Parathyroid adenoma (tissue), 2 donors: ENCODE results near the gene SUPT3H.

Experiments
- H2AFZ ChIP-seq: fragments of 300-600 bp; sonication (generic); one replicate; pipeline ENCODE4 v1.7.0; 2017; ENCODE audit warnings: antibody characterized with exemption, mild to moderate bottlenecking
- H3K27ac ChIP-seq: fragments of 300-600 bp; sonication (generic); one replicate; pipeline ENCODE4 v1.7.0; 2017
- H3K27me3 ChIP-seq: fragments of 300-600 bp; sonication (generic); one replicate; pipeline ENCODE4 v1.7.0; 2017; ENCODE audit warnings: low read length; ENCODE audit not compliant: control insufficient read depth, insufficient read depth
- H3K36me3 ChIP-seq: fragments of 300-600 bp; sonication (generic); one replicate; pipeline ENCODE4 v1.7.0; 2017; ENCODE audit warnings: low read length; ENCODE audit not compliant: control insufficient read depth, insufficient read depth
- H3K4me1 ChIP-seq: fragments of 300-600 bp; sonication (generic); one replicate; pipeline ENCODE4 v1.7.0; 2017; ENCODE audit warnings: control low read depth
- H3K4me2 ChIP-seq: fragments of 300-600 bp; sonication (generic); one replicate; pipeline ENCODE4 v1.7.0; 2017; ENCODE audit warnings: low read length
- H3K4me3 ChIP-seq: fragments of 300-600 bp; sonication (generic); one replicate; pipeline ENCODE4 v1.7.0; 2017; ENCODE audit warnings: low read depth, low read length
- H3K79me2 ChIP-seq: fragments of 300-600 bp; sonication (generic); one replicate; pipeline ENCODE4 v1.7.0; 2017; ENCODE audit warnings: control low read depth
- H3K9ac ChIP-seq: fragments of 300-600 bp; sonication (generic); one replicate; pipeline ENCODE4 v1.7.0; 2017; ENCODE audit warnings: mild to moderate bottlenecking
- H3K9me3 ChIP-seq: fragments of 300-600 bp; sonication (generic); one replicate; pipeline ENCODE4 v1.7.0; 2017; ENCODE audit warnings: low read length; ENCODE audit not compliant: control insufficient read depth
- TF ChIP-seq, protein P1 (sequence below): fragments of 300-600 bp; sonication (generic); IDR thresholded peaks from one replicate; pipeline ENCODE4 v1.7.0; 2017; ENCODE audit warnings: antibody characterized with exemption, mild to moderate bottlenecking
- donor health status: primary hyperparathyroidism.

The SUPT3H gene

DNA sequence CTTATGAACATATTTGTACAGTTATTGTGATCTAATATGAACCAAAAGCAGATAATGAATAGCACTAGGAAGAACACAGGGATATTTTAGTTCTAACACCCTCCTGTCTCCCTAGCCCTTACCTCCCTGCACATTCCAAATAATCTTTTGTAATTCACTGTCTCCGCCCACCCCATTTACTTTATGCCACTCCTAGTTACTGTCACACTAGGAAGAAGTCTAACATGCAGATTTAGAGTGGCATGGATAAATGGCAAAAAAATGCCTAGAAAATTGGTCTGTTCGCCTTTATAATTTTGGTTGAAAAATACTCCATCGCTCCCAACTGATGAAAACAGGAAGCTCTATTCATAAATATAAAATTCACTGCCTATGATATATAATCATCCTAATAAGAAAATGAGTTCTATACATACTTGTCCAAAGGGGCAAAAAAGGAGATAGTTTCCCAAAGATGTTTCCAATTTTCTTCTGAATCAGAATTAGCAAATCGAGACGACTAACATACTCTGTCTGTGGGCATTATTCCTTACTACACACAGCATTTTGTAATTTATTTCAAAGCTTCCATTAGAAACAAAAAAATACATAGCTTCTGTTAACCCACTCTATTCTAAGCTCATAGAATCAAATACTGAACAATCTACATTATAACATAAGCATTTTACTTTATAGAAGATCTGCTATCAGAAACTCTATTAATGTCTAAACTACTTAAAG lies 50.9 kb downstream of the SUPT3H start:
- no peaks in the 10 kb centered on the region for H3K36me3 ChIP-seq

GRCh38 chr6:45323656-45324224 lies 54.0 kb downstream of the SUPT3H start:
- H3K27me3 ChIP-seq = no peaks in the 10 kb centered on the region
- no peaks in the 10 kb centered on the region for H3K79me2 ChIP-seq
- no peaks in the 10 kb centered on the region for H3K9me3 ChIP-seq

More for the DNA sequence above, 50.9 kb downstream of the SUPT3H start:
- H3K4me1 ChIP-seq = no peaks in the 10 kb centered on the region
- H3K4me3 ChIP-seq = no peak overlapping the region
- H3K79me2 ChIP-seq = no peaks in the 10 kb centered on the region
- no peaks in the 10 kb centered on the region for H3K27me3 ChIP-seq
- no peak overlapping the region for H2AFZ ChIP-seq
- no peak overlapping the region for H3K9ac ChIP-seq
- H3K4me2 ChIP-seq = no peak overlapping the region
- no peak overlapping the region for H3K27ac ChIP-seq
- H3K9me3 ChIP-seq = no peaks in the 10 kb centered on the region
- TF ChIP-seq, protein P1, sequence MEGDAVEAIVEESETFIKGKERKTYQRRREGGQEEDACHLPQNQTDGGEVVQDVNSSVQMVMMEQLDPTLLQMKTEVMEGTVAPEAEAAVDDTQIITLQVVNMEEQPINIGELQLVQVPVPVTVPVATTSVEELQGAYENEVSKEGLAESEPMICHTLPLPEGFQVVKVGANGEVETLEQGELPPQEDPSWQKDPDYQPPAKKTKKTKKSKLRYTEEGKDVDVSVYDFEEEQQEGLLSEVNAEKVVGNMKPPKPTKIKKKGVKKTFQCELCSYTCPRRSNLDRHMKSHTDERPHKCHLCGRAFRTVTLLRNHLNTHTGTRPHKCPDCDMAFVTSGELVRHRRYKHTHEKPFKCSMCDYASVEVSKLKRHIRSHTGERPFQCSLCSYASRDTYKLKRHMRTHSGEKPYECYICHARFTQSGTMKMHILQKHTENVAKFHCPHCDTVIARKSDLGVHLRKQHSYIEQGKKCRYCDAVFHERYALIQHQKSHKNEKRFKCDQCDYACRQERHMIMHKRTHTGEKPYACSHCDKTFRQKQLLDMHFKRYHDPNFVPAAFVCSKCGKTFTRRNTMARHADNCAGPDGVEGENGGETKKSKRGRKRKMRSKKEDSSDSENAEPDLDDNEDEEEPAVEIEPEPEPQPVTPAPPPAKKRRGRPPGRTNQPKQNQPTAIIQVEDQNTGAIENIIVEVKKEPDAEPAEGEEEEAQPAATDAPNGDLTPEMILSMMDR = no peak

DNA sequence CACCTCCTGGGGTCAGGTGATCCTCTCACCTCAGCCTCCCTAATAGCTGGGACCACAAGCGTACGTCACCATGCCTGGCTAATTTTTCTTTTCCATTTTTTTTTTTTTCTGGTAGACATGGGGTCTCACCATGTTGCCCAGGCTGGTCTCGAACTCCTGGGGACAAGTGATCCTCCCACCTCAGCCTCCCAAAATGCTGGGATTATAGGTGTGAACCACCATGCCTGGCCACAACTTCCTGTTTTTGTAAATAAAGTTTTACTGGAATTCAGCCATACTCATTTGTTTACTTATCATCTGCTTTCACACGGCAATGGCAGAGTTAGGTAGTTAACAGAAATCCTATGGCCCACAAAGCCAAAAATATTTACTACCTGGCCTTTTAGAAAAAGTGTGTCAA lies 57.4 kb downstream of the SUPT3H start:
- no peaks in the 10 kb centered on the region for H3K4me1 ChIP-seq
- H3K4me3 ChIP-seq = no peak overlapping the region
- H3K9me3 ChIP-seq = no peaks in the 10 kb centered on the region
- no peaks in the 10 kb centered on the region for H3K36me3 ChIP-seq
- H3K27me3 ChIP-seq = no peaks in the 10 kb centered on the region
- H3K79me2 ChIP-seq = no peaks in the 10 kb centered on the region
- no peak overlapping the region for H3K27ac ChIP-seq
- TF ChIP-seq, protein P1 = no peak
- no peak overlapping the region for H3K4me2 ChIP-seq
- no peak overlapping the region for H2AFZ ChIP-seq
- no peak overlapping the region for H3K9ac ChIP-seq

More at GRCh38 chr6:45323656-45324224, 54.0 kb downstream of the SUPT3H start:
- Histone ChIP-seq H3K4me3 (no peak overlapping the region), H3K9ac (no peak overlapping the region), H3K4me2 (no peak overlapping the region), H3K36me3 (no peaks in the 10 kb centered on the region), H3K27ac (no peak overlapping the region), H3K4me1 (no peaks in the 10 kb centered on the region), H2AFZ (no peak overlapping the region)
- TF ChIP-seq, protein P1 = no peak

GRCh38 chr6:45314146-45314545 lies 63.6 kb downstream of the SUPT3H start:
- H3K4me1 ChIP-seq = no peaks in the 10 kb centered on the region
- H3K9me3 ChIP-seq = no peaks in the 10 kb centered on the region
- H3K27me3 ChIP-seq = no peaks in the 10 kb centered on the region
- H3K36me3 ChIP-seq = no peaks in the 10 kb centered on the region
- no peak overlapping the region for H3K27ac ChIP-seq
- no peak overlapping the region for H3K9ac ChIP-seq
- H3K4me3 ChIP-seq = no peak overlapping the region
- H2AFZ ChIP-seq = no peak overlapping the region
- H3K79me2 ChIP-seq = no peaks in the 10 kb centered on the region
- no peak overlapping the region for H3K4me2 ChIP-seq
- TF ChIP-seq, protein P1 = no peak
